HUDEP-2 (cell line): ENCODE measurements around the gene TRIM77.
"Not testable (repeated sequence)": the region's sequence is repeated elsewhere in the genome, so short reads cannot be mapped to it uniquely, and the experiment has no call there.

Source experiments
- DNase-seq, 76 experiments: peaks; one replicate each; lab custom pipeline; 2025; ENCODE audit not compliant: unreplicated experiment in 76 of 76; lab: John Stamatoyannopoulos, UW

The TRIM77 gene, protein sequence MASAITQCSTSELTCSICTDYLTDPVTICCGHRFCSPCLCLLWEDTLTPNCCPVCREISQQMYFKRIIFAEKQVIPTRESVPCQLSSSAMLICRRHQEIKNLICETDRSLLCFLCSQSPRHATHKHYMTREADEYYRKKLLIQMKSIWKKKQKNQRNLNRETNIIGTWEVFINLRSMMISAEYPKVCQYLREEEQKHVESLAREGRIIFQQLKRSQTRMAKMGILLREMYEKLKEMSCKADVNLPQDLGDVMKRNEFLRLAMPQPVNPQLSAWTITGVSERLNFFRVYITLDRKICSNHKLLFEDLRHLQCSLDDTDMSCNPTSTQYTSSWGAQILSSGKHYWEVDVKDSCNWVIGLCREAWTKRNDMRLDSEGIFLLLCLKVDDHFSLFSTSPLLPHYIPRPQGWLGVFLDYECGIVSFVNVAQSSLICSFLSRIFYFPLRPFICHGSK

GRCh38 chr11:89709999-89710398 lies at the start of gene TRIM77:
TSS of gene TRIM77 (plus strand) at chr11:89710299. CDS start at chr11:89710299, 0 bp downstream.
- DNase-seq: not testable (repeated sequence)

GRCh38 chr11:89667001-89667400 lies 43.1 kb upstream of the TRIM77 start:
- no peak for DNase-seq

GRCh38 chr11:89668158-89668557 lies 41.9 kb upstream of the TRIM77 start:
- DNase-seq: not testable (repeated sequence)

DNA sequence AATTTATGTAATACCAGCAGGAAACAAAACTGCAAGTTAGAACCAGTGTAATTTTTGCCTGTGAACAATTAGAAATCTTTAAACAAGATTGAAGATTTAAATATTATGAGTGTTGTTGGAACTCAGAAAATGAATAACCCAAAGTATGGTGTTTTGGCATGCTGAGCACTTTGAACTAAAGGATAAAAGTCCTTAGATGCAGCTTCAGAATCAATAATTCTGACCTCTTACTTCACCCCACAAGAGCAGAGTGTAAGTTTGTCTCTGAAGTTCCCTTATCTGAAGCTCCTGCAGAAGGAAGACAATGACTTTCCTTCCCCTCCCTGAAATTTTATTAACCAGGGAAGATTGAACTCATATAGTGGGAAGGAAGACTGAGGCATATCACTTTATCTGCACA lies 40.5 kb upstream of the TRIM77 start:
- DNase-seq: not testable (repeated sequence)

DNA sequence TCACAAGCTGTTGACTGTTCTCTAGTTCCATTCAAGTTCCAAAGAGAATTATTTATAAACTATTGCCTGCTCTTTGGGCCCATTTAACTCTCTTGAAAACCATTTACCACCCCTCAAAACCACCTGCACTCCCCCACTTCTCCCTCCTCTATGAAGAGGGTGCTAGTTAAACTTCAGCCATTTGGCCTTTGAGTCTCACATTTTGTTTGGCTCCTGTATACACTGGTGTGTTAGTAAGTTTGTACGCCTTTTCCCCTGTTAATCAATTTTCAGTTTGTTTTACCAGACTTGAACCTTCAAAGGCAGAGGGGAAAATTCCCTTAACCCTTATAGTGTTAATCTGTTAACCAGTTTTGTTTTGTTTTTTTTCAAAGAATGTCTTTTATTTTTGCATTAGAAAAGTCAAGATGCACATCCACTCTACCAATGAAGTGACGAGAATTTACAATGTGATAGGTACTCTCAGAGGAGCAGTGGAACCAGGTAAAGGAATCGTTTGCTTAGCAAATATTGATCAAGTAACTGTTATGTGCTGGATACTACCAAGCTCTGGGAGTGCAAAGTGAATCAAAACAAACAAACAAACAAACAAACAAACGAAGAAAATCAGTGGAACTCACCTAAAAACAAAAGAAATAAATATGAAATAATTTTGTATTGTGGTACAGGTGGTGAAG lies 40.0 kb upstream of the TRIM77 start:
- DNase-seq: not testable (repeated sequence)

DNA sequence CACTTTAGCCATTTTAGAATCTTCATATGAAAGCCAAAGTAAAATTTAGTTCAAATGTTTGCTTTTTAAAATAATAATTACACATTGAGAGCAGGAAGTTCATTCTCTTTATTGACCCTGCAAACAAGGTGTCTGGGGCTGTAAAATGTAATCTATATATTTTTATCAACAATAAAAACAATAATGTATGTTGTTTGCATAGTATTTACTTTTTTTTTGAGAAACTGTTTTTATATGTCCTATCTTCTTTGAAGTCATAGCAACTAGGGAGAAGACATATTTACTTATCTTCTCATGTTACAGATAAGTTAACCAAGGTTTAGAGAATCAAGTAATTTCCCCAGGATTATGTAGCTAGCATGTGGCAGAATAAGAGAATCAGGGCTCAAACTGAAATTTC lies 37.6 kb upstream of the TRIM77 start:
- not testable (repeated sequence) for DNase-seq

DNA sequence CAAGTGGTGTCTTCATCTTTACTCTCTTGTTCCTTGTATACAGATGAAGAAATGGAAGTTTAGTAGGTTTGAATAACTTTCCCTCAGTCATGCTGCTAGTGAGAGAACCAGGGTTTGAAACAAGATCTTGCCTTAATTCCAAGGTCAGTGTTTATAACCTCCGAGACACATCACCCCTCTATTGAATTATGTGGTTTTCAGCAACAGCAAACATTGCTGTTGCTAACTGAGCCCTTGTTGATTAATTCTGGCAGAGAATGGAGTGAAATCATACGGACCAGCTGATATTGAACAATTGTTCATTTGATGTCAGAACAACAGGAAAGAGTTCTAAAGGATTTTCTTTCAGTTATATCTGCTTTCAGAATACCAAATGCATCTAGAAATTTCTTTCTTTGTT lies 36.7 kb upstream of the TRIM77 start:
- DNase-seq: not testable (repeated sequence)

DNA sequence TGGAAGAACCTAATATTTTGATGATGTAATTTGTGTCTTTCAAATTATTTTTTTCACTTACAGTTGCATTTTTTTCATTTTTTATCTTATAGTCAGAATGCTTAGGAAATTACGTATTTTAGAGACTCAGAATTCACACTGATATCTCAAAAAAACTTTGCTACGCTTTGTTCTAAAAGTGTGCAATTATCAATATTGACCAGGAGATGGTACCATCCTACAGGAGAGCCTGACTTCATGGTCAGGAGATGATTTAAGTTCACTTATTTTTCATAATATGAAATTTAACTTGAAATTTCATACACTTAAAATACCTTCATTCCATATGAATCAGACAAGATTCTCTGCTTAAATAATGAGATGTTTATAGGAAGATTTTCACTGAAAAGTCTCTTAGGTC lies 34.7 kb upstream of the TRIM77 start:
- DNase-seq: not testable (repeated sequence)

- DNase-seq: not testable (repeated sequence)
Measured at GRCh38 chr11:89675948-89676347, 34.2 kb upstream of the TRIM77 start.

DNA sequence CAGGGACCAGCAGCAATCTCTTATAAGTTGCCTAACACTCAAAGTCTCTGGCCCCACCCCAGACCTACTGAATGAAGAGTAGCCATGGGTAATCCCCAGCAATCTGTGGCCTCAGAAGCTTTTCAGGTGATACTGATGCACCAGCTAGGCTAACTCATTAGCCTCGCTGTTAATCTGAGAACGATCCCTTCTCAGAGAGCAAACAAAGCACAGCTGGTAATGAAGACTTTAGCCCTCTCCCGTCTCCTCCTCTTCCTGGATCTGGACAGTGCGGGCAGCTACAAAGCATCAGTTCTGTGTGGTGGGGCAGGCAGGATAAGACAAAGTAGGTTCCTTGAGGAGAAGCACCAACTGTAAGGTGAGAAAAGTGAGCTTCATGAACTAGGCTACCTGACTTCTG lies 3.0 kb upstream of the TRIM77 start:
- not testable (repeated sequence) for DNase-seq

DNA sequence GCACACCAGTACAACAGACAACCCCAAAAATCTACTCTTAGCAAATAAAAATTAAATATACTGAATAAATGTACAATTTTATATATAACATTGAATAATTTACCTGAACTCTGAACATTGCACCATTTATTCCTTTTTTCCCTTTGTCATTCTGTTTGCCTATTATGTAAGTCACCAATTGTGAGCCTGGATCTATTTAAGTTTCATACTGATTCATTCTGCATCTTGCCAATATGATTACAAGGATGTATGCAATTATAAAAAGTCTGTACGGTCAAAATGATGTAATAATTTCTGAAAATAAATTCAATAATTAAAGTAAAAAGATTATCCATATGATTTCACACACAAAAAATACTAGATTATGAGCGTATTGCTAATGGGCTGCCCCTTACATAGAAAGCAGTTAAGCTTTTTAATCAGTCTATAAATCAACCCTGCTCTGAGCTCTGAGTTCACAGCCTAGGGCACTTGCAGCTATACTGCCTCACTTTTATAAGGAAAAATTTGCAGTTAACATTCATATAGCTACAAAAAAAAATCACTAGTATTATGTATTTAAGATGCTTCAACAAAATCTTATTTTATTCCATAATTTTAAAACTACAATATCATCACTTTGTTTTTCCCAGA lies 14.9 kb downstream of the TRIM77 start:
- DNase-seq: not testable (repeated sequence)

GRCh38 chr11:89730215-89730614 lies 20.1 kb downstream of the TRIM77 start:
- not testable (repeated sequence) for DNase-seq

DNA sequence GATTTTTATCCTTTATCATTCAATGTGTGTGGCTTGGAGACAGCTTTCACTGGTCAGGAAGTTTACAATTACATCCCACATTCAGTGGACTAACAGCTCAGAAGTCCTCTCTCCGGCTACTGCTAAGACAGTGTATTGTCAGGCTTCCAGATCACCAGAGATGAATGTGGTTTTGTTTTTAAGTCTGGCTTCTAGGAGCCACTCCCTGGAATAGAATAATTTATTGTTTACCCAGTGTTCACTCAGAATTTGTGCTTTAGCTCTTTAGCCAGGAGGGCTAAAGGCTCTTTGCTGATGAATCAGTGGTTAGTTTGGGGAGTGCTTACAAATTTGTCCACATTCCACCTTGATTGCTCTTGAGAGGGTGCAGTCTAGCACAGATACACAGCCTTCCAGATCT lies 26.5 kb downstream of the TRIM77 start:
- no peak for DNase-seq

GRCh38 chr11:89737116-89737515 lies 27.0 kb downstream of the TRIM77 start:
- DNase-seq: no peak

DNA sequence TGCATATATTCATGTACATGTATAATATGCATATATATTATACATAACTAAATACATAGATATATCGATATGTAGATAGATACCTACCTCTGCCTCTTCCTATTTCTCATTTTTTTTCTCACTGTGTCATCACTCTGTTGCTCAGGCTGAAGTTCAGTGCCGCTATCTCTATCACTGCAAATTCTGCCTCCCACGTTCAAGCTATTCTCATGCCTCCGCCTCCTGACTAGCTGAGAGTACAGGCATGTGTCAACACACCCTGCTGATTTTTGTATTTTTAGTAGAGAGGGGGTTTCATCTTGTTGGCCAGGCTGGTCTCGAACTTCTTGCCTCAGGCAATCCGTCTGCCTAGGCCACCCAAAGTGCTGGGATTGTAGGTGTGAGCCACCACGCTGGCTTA lies 31.3 kb downstream of the TRIM77 start:
- DNase-seq: not testable (repeated sequence)

GRCh38 chr11:89744158-89744557 lies 34.1 kb downstream of the TRIM77 start:
- DNase-seq: not testable (repeated sequence)

DNA sequence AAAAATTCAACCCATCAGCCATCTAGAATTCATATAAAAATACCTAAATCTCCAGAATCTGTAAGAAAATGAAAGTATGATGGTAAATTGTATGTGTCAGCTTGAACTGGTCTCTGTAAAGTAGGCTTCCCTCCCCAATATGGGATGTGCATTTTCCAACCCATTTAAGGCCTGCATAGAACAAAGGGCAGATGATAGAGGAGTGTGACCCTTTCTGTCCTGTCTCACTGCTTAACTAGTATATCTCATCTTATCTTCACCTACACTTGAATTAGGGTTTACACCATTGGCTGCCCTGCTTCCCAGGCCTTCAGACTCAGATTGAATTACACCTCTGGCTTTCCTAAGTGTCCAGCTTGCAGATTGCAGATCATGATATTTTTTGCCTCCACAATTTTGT lies 40.7 kb downstream of the TRIM77 start:
- DNase-seq: not testable (repeated sequence)
